Kidney (tissue), 14 donors: ENCODE data around the gene POLL. TPM values are rescaled to one million over a fixed set of nuclear protein-coding genes. Genes with fewer than 3 reads are reported as not detected.

Experiments
- DNase-seq, 5 donors: peaks; one replicate each; pipeline ENCODE4 v3.0.0-alpha.2; 2013 to 2020
- FAIRE-seq: peaks from 2 replicates; lab custom pipeline; 2012; peaks lifted over from hg19 to GRCh38; lab: Jason Lieb, UNC
- H3K27ac ChIP-seq, 2 donors: one replicate each; pipeline ENCODE4 v1.7.0; 2013; ENCODE audit warnings: low read depth in 2 of 2, low read length in 2 of 2, inconsistent platforms in 1 of 2
- H3K27me3 ChIP-seq: one replicate; pipeline ENCODE4 v1.7.1; 2013; ENCODE audit warnings: low read length, inconsistent platforms; ENCODE audit not compliant: control insufficient read depth, insufficient read depth
- H3K36me3 ChIP-seq, 3 donors: one replicate each; pipeline versions ENCODE4 v1.7.0 to v1.7.1; 2013; ENCODE audit warnings: low read length in 3 of 3, control low read depth in 1 of 3, inconsistent platforms in 1 of 3; ENCODE audit not compliant: insufficient read depth in 3 of 3, control insufficient read depth in 2 of 3
- H3K4me1 ChIP-seq, 3 donors: one replicate each; pipeline versions ENCODE4 v1.7.0 to v1.7.1; 2013; ENCODE audit warnings: low read length in 3 of 3, inconsistent platforms in 1 of 3, low read depth in 1 of 3; ENCODE audit not compliant: control insufficient read depth in 2 of 3, insufficient read depth in 2 of 3
- H3K4me3 ChIP-seq, 3 donors: one replicate each; pipeline versions ENCODE4 v1.7.0 to v1.8.1; 2013; ENCODE audit warnings: low read length in 3 of 3, control low read depth in 1 of 3, inconsistent platforms in 1 of 3
- H3K9ac ChIP-seq, 3 donors: one replicate each; pipeline versions ENCODE4 v1.7.0 to v1.7.1; 2013; ENCODE audit warnings: low read length in 3 of 3, control low read depth in 1 of 3, inconsistent platforms in 1 of 3
- H3K9me3 ChIP-seq, 3 donors: one replicate each; pipeline versions ENCODE4 v1.7.0 to v1.7.1; 2013; ENCODE audit warnings: low read length in 3 of 3, control low read depth in 1 of 3, inconsistent platforms in 1 of 3; ENCODE audit not compliant: control insufficient read depth in 2 of 3, insufficient read depth in 1 of 3
- CTCF ChIP-seq: IDR thresholded peaks from 3 replicates; pipeline ENCODE4 v1.5.1; 2012; ENCODE audit warnings: mild to moderate bottlenecking, moderate library complexity, borderline replicate concordance; ENCODE audit not compliant: insufficient read depth; ENCODE audit errors: extremely low read depth
- intact Hi-C: fragments of 100-400 bp; cut with DNase I; formaldehyde crosslinking; loops from one replicate; pipeline ENCODE4 v1.11.1; 2022
- polyA plus RNA-seq: library from polyadenylated mRNA; stranded (reverse); fragments of 350-450 nt; fragmentation: Illumina TruSeq; extraction: RNeasy Lipid Tissue Mini Kit (QIAGEN cat#74804); gene quantifications from one replicate; pipeline ENCODE4 v1.2.3, GENCODE V29; 2014; ENCODE audit warnings: low read depth, low replicate concordance; ENCODE audit not compliant: insufficient read depth
- total RNA-seq: library from RNA; stranded (reverse); fragmentation: NEBNext Ultra II Directional; extraction: Animal tissue kit (Norgen Biotek cat#: 25700); gene quantifications from one replicate; pipeline ENCODE4 v1.2.1, GENCODE V29; 2021
- donor health status: control.
- donor health status: control.
- donor health status: control.
- donor health status: control.
- donor health status: control.
- donor health status: DM: yes; HTN: yes; CAD: no.
- donor health status: Normal renal cell carcinoma (clear cell type).

POLL gene
- total and polyA plus RNA-seq, 2 donors from 2014 or later, result 27.5 to 35.2 TPM

GRCh38 chr10:101565370-101565900 lies 22.6 kb downstream of the POLL start:
- H3K27me3 ChIP-seq, result peaks cover 4% of the 10 kb centered on the region
- DNase-seq (peak in 1 of 5 donors; percentile 6), FAIRE-seq (no peak)
- no peak overlapping the region for H3K4me3 ChIP-seq
- H3K4me1 ChIP-seq, result peaks cover 0 to 13% (median 6%) of the 10 kb centered on the region in 3 donors
- H3K36me3 ChIP-seq, result no peaks in the 10 kb centered on the region
- H3K9ac ChIP-seq, result no peak overlapping the region
- H3K9me3 ChIP-seq, result no peaks in the 10 kb centered on the region
- no peak for TF ChIP-seq CTCF
- intact Hi-C loops, result loop anchor here (10.0 kb wide), 1 partner anchor 351 kb away; no protein-coding TSS in a partner anchor
- no peak overlapping the region for H3K27ac ChIP-seq

GRCh38 chr10:101564490-101564991 lies 23.5 kb downstream of the POLL start:
- DNase-seq (peak in 2 of 5 donors; percentile 8 to 54), FAIRE-seq (no peak)
- H3K4me1 ChIP-seq, result peaks cover 0 to 7% (median under 1%) of the 10 kb centered on the region in 3 donors
- H3K9ac ChIP-seq, result no peak overlapping the region
- no peaks in the 10 kb centered on the region for H3K9me3 ChIP-seq
- H3K27me3 ChIP-seq, result peaks cover 4% of the 10 kb centered on the region
- intact Hi-C loops, result loop anchor here (10.0 kb wide), 1 partner anchor 350 kb away; no protein-coding TSS in a partner anchor
- no peak overlapping the region for H3K4me3 ChIP-seq
- no peak overlapping the region for H3K27ac ChIP-seq
- H3K36me3 ChIP-seq, result no peaks in the 10 kb centered on the region
- TF ChIP-seq CTCF, result no peak

- peaks cover 0 to 7% (median 0%) of the 10 kb centered on the region in 3 donors for H3K4me1 ChIP-seq
- no peak overlapping the region for H3K9ac ChIP-seq
- intact Hi-C loops, result loop anchor here (10.0 kb wide), 1 partner anchor 349 kb away; no protein-coding TSS in a partner anchor
- peaks cover 4% of the 10 kb centered on the region for H3K27me3 ChIP-seq
- DNase-seq, result peak in 1 of 5 donors; percentile 4
- H3K27ac ChIP-seq, result no peak overlapping the region
- FAIRE-seq, result no peak
- no peaks in the 10 kb centered on the region for H3K36me3 ChIP-seq
- H3K4me3 ChIP-seq, result no peak overlapping the region
- H3K9me3 ChIP-seq, result no peaks in the 10 kb centered on the region
- no peak for TF ChIP-seq CTCF
Measured at GRCh38 chr10:101563497-101564040, 24.5 kb downstream of the POLL start.
